NCI-H2081 treated with DMSO at 0.1 percent for 48 hours (cell line): ENCODE measurements around the gene MINDY4B.

Source experiments
- DNase-seq: peaks from one replicate; lab custom pipeline; 2025; lab: John Stamatoyannopoulos, UW

The MINDY4B gene

DNA sequence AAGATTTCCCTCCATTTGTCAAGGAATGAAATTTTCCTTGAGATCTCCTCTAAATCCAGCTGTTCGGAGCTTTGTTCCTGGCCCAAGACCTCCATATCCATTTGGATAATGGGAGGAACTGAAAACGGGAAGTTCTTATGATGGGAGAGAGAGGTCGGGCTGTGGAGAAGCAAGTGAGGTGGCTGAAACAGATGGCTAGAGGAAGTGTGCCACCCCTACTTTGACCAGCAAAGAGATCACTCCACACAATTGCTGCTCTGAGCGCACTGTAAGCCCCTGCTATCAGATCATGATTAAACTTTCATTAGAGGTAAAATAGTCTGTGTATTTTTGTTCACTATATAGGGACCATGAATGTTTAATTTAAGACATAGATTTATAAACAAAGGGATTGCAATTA, at the start of gene MINDY4B:
TSS of gene MINDY4B (minus strand) at position 101 of the 400 bp plus-strand sequence. CDS start at position 101, 0 bp downstream.
- no peak for DNase-seq

DNA sequence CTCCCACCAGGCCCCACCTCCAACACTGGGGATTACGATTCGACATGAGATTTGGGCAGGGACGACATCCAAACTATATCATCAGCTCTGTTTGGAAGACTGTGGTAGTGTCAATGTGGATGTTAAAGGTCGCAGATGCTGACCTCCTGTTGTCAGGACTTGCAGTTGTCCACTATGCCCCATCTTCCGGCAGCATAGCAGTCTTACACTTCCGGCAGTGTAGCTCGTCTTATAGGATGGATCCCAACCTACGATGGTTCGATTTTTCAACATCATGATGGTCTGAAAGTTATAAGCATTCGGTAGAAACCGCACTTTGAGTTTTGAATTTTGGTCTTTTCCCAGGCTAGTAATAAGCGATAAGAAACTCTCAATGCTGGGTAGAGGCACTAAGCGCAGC, 46.7 kb upstream of the MINDY4B start:
- no peak for DNase-seq

DNA sequence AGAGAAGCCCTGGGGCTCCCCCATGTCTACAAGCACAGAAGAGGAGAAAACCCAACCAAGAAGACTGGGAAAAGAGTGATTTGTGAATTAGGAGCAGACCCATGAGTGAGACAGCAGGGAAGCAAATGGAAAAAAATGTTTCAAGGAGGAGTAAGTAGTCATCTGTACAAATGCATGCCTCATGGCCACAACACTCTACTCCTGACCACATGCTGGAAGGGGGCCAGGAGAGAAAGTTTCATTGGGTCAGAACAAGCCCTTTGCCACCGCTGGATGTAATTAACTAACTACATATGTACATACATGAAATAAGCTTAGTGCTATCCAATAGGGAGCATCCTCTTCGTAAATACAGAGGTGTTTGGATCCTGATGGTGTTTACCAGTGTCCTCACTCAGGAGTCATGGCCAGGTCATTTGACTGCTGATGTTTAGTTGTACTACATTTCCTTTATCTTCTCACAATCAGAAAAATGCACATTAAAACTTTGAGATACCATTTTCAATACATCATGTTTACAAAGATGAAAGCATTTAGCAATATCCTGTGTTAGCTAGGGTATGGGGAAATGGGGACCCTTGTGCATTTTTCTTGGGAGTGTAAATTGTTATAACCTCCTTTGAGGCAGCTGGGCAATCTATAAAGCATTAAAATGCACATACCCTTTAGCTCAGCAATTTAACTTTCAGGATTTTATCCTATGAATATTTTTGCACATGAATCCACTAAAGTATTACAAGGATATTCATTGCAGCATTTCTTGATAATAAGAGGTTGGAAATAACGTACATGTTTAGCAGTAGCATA, 40.2 kb upstream of the MINDY4B start:
- DNase-seq, result no peak

DNA sequence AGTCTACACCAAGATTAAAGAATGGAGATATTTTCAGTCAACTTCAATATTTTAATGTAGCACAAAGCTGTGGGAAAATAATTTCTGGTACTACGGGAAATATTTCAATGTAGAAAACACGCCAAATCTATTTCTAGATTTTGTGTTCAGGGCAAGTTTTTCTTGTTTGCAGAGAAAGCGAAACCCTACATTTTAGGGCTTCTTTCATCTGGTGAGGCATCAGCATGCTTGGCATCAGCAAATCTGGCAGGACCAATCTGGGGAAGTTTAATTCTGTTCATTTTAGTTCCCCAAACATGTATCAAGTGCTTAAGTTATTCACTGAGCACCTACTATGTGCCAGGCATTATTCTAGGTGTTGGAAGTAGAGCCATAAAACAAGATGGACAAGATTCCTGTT, 37.0 kb upstream of the MINDY4B start:
- DNase-seq, result no peak

DNA sequence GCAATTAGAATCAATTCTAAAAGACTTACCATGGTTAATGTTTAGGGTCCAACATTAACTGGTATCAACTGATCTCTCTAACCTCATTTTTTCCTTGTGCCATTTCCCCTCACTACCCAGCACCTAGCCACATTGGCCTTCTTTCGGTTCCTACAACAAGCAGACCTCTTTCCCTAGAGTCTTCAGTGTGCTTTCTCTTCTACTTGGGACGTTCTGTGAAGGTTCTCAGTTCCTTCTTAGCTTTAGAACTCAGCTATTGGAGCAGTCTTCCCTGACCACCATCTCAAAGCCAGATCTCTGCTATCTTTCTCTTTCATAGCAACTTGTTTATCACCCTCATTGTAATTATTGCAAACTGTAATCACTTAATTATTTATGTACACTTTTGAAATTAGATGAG, 31.5 kb upstream of the MINDY4B start:
- no peak for DNase-seq

DNA sequence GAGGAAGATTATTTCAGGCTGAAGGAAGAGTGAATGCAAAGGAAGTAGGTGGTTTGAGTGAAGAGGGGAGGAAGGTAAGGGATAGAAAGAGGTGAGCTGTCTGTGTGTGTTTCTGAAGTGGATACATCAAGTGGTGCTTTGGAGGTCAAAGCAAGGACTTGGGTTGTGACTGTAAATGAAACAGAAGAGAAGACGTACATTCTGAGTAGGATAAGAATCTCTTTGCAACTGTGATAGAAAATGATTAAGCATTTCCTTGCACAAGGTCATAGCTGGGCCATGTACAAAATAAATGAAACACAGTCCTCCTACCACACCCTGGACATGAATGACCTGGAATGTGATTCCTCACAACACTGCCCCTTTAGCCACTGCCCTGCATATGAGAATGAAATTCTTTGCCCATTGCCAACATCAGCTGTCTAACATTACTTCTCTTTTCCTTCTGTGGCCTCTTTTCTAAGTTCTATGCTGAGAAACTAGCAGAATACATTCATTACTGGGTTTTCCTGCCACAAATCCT, 28.3 kb upstream of the MINDY4B start:
- no peak for DNase-seq

DNA sequence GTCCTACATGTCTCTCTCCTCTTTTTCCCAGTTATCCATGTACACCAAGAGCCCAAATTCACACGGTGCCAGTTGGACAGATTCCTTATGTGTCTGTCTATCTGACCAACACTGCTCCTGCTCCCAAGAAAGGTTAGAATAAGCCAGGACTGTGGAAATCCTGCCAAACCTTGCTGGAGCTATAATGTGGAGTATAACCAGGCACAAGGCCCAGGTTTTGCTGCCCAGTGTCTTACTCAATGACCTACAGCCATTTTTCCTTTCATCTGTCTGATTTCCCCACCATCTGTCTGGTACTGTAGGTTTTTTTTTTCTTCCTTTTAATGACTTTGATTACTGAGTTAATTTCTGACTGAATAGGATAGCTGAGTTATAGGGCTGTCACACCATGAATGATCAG, 26.5 kb upstream of the MINDY4B start:
- no peak for DNase-seq

DNA sequence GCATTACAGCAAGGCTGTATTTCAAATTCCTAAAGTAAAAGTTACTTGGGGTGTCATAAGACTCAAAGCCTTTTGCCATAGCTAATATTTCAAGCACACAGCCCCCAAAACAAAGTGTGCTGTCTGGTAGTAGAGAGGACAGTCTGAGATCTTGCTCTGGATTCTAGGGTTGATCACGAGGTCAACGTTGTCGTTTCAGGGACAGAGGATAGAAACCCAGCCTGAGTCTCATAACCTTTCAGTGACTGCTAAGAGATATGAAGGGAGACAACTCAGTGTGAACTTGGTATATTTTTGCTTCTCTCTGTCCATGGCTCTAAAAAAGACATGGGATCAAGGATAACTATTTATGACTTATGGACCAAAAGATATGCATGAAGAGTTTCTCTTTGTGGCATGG, 25.6 kb upstream of the MINDY4B start:
- DNase-seq, result no peak

DNA sequence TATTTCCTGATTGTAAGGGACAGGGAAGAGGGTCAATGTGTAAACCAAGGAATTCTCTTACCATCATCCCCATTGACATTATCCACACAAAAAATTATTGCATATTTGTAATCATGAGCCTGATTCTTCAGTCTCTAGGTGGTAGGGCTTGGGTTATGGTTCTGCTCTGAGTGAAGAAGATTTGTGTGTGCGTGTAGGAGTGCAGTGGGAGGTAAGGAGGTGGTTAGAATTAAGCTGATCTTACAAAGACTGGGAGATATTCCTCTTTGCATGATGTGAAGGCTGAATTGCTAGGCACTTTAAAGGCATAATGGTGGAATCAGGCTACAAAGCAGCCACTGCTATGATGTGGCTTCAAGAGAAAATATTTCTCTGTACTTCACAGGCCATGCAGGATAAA, 23.0 kb upstream of the MINDY4B start:
- no peak for DNase-seq

DNA sequence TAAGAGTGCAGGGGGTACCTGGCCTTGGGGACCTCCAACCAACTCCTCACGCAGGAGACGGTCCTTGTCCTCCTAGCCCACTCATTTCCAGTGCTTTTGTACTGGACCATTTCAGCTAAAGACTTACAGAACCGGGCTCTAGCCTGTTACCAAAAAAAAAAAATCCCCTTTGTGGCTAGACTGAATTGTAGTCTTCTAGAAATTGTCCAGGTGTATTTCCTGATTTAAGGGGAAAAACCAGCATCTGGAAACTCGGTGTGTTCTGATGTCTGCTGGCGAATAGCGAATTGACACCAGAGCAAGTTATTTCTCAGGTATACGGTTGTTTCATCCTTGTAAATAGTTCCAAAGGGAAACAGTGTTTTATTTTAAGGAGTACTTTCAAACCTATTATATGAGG, 21.1 kb upstream of the MINDY4B start:
- no peak for DNase-seq

DNA sequence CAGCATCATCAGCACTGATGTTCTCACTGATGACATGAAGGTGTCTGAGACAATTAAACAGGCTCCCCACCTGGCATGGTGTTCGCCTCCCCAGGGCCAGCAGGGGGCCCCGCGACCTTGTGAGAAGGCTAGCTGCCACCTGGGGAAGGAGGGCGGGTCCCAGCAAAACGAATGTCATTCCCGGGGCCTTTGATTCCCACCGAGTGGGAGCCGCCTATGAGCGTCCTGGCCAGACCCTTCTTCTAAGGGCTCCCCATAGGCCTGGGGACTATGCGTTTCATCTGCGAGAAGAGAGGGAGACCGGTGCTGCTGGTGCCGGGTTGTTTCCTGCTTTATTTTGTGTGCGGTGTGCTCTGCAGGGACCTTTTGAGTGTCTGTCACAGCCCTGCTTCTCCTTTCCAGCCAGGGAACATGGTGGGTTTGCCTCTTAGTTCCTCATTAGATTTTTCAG, 20.5 kb upstream of the MINDY4B start:
- DNase-seq, result no peak

DNA sequence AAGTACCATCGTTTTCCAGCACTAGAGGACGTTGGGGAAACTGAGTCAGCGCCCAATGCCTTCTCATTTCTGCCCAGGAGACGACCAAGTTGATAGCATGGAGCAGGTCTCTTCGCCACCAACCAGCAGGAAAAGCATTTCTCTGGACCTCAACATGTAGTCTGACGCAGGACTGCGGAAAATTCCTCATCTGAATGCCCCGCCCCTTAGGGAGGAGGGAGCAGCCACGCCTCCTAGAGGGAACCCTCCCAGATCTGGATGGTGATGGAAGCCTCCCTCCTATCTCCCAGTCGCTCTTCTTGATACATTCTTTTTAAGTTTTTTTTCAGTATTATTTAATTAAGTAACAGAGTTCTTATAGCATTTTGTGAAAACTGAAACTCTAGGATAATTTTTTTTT, 17.4 kb upstream of the MINDY4B start:
- no peak for DNase-seq

DNA sequence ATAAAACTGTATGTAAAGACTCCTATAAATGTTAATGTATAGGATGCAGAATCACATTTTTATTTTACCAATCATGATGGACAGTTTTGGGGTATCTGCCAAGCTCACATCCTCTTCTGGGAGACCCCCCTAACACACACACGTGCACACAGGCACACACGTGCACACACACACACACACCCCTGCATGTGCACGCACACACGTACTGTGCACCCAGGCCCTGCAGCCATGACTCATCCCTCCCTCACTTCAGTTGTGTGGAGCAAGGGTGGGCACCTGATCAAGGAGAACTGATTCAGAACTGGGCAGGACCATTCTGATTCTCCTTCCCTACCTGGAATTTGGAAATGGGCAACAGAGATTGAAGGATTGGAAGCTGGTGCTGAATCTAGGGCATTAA, 16.0 kb upstream of the MINDY4B start:
- no peak for DNase-seq

DNA sequence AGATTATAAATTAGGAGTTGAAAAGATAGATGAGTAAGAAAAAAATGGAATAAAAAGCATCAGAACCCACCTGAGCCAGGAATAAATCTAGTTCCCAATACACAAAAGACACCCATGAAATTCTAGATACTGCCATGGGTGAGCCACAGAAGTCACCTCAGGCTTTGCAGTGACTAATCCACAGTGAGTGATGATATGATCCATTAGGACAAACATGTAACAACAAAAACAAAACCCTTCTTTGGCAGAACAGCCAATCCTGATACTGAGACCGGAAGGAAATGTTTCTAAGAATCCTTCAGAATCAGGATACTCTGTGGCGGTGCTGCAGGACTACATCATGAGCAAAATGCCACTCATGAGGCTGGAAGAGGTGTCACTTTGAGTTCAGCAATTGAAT, 15.0 kb upstream of the MINDY4B start:
- DNase-seq, result no peak

DNA sequence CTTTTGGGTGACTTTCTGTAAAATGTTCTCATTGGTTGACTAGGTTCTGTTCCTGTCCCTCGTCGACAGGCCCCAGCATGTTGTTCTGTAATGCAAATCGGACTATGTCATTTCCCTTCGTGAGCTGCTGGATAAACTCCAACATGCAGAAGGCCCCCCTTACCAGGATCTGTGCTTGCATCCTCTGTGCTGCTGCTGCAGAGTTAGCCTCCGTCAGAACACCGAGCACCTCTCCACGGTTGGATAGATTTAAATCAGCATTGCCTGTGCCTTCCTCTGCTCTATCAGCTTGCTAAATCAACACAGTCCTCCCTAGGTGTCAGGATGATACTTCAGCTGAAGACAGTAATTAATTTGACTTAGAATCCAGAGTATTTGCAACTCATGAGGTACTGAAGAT, 12.7 kb upstream of the MINDY4B start:
- DNase-seq, result no peak

DNA sequence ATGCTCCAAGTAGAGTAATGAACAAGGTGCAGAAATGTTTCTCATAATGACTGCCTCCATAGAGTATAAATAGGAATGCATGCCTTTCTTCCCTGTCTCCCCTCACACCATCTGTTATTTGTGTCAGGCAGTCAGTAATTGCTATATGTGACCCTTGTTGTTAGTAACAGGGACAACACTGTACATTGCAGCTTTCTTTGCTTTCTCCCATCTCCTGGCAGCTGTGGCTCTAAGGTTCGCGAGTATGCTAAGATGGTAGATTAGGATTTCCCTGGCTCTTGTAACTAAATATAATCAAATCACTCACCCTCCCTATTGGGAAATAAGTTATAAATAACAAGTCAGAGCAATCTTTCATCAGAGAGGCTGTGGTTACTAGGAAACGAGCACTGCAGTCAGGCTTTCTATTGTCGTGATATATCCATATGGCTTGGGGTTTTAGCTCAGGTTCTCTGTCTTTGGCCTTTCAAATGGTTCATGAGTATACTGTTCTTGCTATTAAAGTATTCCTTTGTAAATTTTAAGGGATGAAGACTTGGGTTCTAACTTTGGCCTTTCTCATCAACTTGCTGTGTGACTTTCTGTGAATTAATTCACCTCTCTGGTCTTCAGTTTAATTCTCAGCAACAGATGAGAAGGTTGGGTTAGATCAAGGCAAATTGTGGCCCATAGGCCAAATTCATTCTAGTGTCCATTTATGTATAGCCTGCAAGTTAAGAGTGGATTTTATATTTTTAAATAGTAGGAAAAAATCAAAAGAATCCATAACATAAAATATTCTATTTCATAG, 8.1 kb upstream of the MINDY4B start:
- no peak for DNase-seq

DNA sequence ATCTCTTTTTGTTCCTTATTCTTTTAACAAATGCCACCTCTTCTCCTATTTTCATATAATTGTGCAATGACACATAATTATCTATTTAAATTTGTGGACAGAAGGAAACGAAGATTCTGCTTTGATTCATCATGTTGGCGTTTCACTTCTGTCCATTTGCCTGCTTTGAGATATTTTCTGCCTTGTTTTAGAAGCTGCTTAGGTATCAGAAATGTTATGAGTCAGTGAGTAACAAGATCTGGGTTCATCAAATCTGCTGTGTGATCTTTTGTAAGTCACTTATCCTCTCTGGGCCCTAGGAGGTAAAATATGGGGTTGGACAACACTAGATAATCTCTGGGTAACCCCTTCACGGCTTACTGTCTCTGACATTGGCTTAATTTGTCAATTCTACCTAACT, 7.3 kb upstream of the MINDY4B start:
- no peak for DNase-seq

DNA sequence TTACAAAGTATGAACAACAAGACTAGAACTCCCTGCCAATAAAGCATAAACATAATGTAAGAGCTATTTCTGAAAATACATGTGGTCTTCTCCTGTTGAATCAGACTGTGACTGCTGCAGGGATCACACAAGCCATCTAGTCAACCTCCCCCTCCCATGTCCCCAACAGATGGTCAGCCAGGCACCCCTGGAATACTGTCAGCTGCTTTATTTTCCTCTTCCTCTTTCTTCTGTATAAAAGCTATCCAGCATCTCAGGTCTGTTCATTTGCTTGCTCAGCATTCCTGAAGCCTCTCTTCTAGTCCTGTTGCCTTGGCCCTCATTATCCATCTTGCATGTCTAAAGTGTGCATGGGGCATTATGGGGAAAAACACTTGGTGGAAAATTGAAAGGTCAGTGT, 6.5 kb upstream of the MINDY4B start:
- DNase-seq, result no peak

DNA sequence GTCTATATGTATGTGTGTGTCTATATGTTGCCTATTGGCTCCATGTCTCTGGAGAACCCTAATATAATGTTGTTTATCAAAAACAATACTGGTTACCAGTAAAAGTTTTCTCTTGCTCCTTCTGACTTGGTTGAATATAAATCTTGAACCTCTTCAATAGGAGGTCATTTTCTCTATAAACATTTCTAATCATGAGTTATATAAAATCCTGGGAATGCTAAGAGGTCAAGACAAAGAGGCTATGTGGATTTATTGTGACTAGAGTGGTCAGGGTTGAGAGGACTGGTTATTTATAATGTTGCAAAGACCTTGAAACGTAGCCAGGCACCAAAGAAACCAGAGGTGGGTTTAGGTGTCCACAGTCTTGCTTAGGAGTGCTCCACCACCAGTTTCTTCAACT, 1.2 kb upstream of the MINDY4B start:
- DNase-seq, result no peak

DNA sequence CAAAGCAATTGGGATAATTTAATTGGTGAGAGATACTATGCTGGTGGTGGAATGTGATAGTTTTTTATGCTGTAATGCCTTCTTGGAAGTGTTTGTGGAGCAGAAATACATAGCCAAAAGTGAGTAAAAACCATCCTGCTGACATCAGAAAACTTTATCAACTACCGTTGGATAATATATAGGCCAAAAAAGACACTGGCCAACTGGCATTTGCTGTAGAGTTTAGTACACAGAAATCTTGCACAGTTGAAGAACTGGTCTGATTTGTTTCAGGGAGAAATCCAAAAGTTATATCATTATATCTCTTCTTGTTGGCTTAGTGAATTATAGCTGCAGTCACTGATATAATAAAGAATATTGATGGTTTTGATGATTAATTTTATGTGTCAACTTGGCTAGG, 507 bp upstream of the MINDY4B start:
- DNase-seq, result no peak

DNA sequence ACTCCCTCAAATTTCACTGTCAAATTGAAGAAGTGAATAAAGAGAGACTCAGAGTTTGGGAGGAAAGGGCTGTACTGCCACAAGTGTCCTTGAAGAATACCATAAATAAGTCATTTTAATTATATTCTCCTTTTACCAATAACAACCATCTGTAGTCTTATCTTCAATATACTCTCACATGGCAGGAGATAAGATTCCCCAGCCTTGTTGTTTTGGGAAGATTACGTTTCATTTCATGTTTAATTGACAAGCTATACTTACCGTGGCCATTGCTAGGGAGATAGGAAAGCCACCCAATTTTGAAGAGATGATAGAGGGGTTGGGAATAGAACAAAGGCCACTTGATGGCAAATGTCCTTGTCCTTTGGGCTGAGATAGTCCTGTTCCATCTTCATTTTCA, 2.3 kb downstream of the MINDY4B start:
- DNase-seq, result no peak

DNA sequence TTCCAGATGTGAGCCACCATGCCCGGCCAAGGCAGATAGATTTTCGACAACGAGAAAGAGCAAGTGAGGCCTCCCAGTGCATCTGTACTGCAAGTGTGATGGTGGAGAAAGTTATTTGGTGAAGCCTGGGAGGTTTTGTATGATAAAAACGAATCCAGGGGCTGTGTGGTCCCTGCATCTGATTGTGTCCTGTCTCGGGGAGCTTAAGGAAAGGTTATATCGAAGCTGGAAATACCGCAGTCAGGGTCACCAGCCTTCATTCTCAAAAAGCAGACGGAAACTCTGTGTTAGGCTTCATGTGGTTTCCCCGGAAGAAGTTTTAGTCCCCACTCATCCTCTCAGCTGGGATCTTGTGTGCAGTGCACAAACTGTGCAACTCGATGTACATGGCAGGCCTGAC, 3.4 kb downstream of the MINDY4B start:
- no peak for DNase-seq

DNA sequence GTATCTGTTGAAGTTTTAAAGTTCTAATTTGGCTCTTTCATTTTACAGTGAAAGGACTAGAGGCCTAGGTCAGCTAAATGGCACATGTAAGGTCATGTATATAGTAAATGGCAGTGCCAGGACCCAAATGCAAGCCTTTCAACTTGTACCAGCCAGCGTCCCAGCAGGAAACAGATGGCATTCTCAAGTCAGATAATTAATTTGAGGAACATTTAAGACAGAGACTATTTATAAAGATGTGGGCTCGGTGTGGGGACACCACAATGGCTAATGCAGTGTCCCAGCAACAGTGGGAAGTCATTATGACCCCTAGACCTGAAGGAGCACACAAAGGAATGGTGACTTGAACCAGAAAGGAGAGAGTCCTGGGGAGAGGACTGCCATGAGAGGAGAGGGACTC, 6.1 kb downstream of the MINDY4B start:
- DNase-seq, result no peak
